ENCODE results near the gene ADCY4. TPM values are rescaled to one million over a fixed set of nuclear protein-coding genes. Genes with fewer than 3 reads are reported as not detected.

The ADCY4 gene
- total and polyA plus RNA-seq, 10 of the 15 experiments (the other 5 are each of a cell fraction or from before 2014, with no cell fraction given) = 0.05 to 0.87 (median 0.21) TPM; not detected in 1

- TF ChIP-seq BCL3 (IDR thresholded peaks at IDR 0.05; ENCODE audit: borderline replicate concordance, insufficient read depth, low read depth, low read length, poor library complexity, severe bottlenecking) = peak; percentile 24
- TF ChIP-seq FOXK2 (IDR thresholded peaks at IDR 0.05) = no peak
- peak; percentile 38 for TF ChIP-seq MXI1 (IDR thresholded peaks at IDR 0.05; ENCODE audit: low read depth, low read length)
- TF ChIP-seq POLR2AphosphoS2 (IDR thresholded peaks at IDR 0.05; ENCODE audit: low read depth, low read length) = no peak
- TF ChIP-seq, protein P1, sequence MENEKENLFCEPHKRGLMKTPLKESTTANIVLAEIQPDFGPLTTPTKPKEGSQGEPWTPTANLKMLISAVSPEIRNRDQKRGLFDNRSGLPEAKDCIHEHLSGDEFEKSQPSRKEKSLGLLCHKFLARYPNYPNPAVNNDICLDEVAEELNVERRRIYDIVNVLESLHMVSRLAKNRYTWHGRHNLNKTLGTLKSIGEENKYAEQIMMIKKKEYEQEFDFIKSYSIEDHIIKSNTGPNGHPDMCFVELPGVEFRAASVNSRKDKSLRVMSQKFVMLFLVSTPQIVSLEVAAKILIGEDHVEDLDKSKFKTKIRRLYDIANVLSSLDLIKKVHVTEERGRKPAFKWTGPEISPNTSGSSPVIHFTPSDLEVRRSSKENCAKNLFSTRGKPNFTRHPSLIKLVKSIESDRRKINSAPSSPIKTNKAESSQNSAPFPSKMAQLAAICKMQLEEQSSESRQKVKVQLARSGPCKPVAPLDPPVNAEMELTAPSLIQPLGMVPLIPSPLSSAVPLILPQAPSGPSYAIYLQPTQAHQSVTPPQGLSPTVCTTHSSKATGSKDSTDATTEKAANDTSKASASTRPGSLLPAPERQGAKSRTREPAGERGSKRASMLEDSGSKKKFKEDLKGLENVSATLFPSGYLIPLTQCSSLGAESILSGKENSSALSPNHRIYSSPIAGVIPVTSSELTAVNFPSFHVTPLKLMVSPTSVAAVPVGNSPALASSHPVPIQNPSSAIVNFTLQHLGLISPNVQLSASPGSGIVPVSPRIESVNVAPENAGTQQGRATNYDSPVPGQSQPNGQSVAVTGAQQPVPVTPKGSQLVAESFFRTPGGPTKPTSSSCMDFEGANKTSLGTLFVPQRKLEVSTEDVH (IDR thresholded peaks at IDR 0.05; ENCODE audit: low read depth, partially characterized antibody) = no peak
- 0 out of 2 replicates have a peak, but pooled peaks have one; percentile 38 for TF ChIP-seq TAF1 (IDR thresholded peaks at IDR 0.05; ENCODE audit: borderline replicate concordance, low read depth, low read length)
- peak; percentile 56; the same call in 1 of the 2 replicates for TF ChIP-seq YY1 (IDR thresholded peaks at IDR 0.05; ENCODE audit: low read depth, low read length)
- TF ChIP-seq RB1 (IDR thresholded peaks at IDR 0.05; ENCODE audit: borderline replicate concordance) = peak; percentile 43; the same call in 1 of the 2 replicates
- peak; percentile 31 for TF ChIP-seq MEF2B (IDR thresholded peaks at IDR 0.05; ENCODE audit: partially characterized antibody, poor library complexity, severe bottlenecking)
- TF ChIP-seq IKZF2 (IDR thresholded peaks at IDR 0.05) = peak in 1 of 2 experiments; percentile 15; a peak in 1 of 4 replicates
- 0 out of 2 replicates have a peak, but pooled peaks have one; percentile 9 for TF ChIP-seq TCF3 (IDR thresholded peaks at IDR 0.05; ENCODE audit: borderline replicate concordance, insufficient read depth, low read depth, low read length)
- no peak for TF ChIP-seq CBX3 (IDR thresholded peaks at IDR 0.05; ENCODE audit: borderline replicate concordance, low read depth)
- TF ChIP-seq HDAC2 (IDR thresholded peaks at IDR 0.05) = no peak
- 0 out of 2 replicates have a peak, but pooled peaks have one; percentile 23 for TF ChIP-seq SMARCA5 (IDR thresholded peaks at IDR 0.05)
- TF ChIP-seq CHD2 (IDR thresholded peaks at IDR 0.05; ENCODE audit: borderline replicate concordance, low read depth, low read length) = peak; percentile 78
- 0 out of 2 replicates have a peak, but pooled peaks have one; percentile 54 for TF ChIP-seq NR2F1 (conservative IDR thresholded peaks at IDR 0.05)
- TF ChIP-seq GABPA (IDR thresholded peaks at IDR 0.05; ENCODE audit: low read depth) = no peak
- no peak for TF ChIP-seq STAT1 (conservative IDR thresholded peaks at IDR 0.05)
- TF ChIP-seq KLF5 (IDR thresholded peaks at IDR 0.05; ENCODE audit: partially characterized antibody) = peak; percentile 41
- peak; percentile 69 for TF ChIP-seq RUNX3 (IDR thresholded peaks at IDR 0.05; ENCODE audit: low read length)
- TF ChIP-seq ATF2 (IDR thresholded peaks at IDR 0.05; ENCODE audit: low read length) = no peak
- no peak for TF ChIP-seq SMAD5 (IDR thresholded peaks at IDR 0.05; ENCODE audit: low read depth)
- no peak for TF ChIP-seq PBX3 (IDR thresholded peaks at IDR 0.05; ENCODE audit: insufficient replicate concordance, low read depth, low read length)
- TF ChIP-seq ESRRA (IDR thresholded peaks at IDR 0.05; ENCODE audit: low read length) = no peak
- TF ChIP-seq FOXM1 (IDR thresholded peaks at IDR 0.05; ENCODE audit: low read depth, low read length) = no peak
Measured at GRCh38 chr14:24368562-24369252, 33.8 kb upstream of the ADCY4 start (continued).
